Endothelial cell of umbilical vein (primary cell): Measurements from ENCODE around the gene PPFIA1. TPM values are rescaled to one million over a fixed set of nuclear protein-coding genes. Genes with fewer than 3 reads are reported as not detected.

Experiments
- BruUV-seq: library from RNA; stranded (reverse); fragments of 400-500 nt; replicated peaks from 2 replicates; lab custom pipeline; 2021; lab: Mats Ljungman, UMichigan
- CTCF ChIA-PET: fragments of 300-600, 350-600 bp; sonication (Branson Sonifier 250); formaldehyde crosslinking; loops from one replicate; lab custom pipeline; 2021; ENCODE audit warnings: antibody characterized with exemption, inconsistent platforms; lab: Charles Lee
- POLR2A ChIA-PET: fragments of 300-600, 350-600 bp; sonication (Branson Sonifier 250); formaldehyde crosslinking; loops from one replicate; lab custom pipeline; 2021; ENCODE audit warnings: antibody characterized with exemption, inconsistent platforms; lab: Charles Lee
- DNase-seq: peaks from one replicate; pipeline ENCODE4 v3.0.0-alpha.2; 2011; ENCODE audit warnings: low read depth, low spot score
- FAIRE-seq: peaks from 2 replicates; lab custom pipeline; 2011; peaks lifted over from hg19 to GRCh38; lab: Jason Lieb, UNC
- H2AFZ ChIP-seq: 2 replicates; pipeline ENCODE4 v1.6.0; 2012; ENCODE audit warnings: low read depth, low read length, control low read depth, inconsistent platforms
- H3K27ac ChIP-seq: 2 replicates; pipeline ENCODE4 v1.5.1; 2011; ENCODE audit warnings: low read depth, mild to moderate bottlenecking, control low read depth, low read length, moderate library complexity; ENCODE audit not compliant: insufficient read depth
- H3K27me3 ChIP-seq, 2 experiments: 2 replicates each; pipeline versions ENCODE4 v1.6.0 to v1.6.1; 2011; ENCODE audit warnings: low read length in 2 of 2, mixed read lengths in 1 of 2; ENCODE audit not compliant: control insufficient read depth in 2 of 2, insufficient read depth in 2 of 2
- H3K36me3 ChIP-seq, 2 experiments: 2 replicates in 1 of 2; 3 replicates in 1 of 2; pipeline ENCODE4 v1.5.1; 2011; ENCODE audit warnings: low read length in 2 of 2, mild to moderate bottlenecking in 1 of 2, moderate library complexity in 1 of 2; ENCODE audit not compliant: control insufficient read depth in 2 of 2, insufficient read depth in 2 of 2; ENCODE audit errors: extremely low read depth in 1 of 2
- H3K4me1 ChIP-seq: 3 replicates; pipeline ENCODE4 v1.5.1; 2011; ENCODE audit warnings: mild to moderate bottlenecking, low read length; ENCODE audit not compliant: control insufficient read depth, insufficient read depth; ENCODE audit errors: extremely low read depth
- H3K4me2 ChIP-seq: 2 replicates; pipeline ENCODE4 v1.6.1; 2011; ENCODE audit warnings: low read length, control low read depth, mixed read lengths; ENCODE audit not compliant: insufficient read depth
- H3K4me3 ChIP-seq, 3 experiments: fragments of 200-600 bp in 1 of 3; sonication (generic), shearing (Covaris generic) in 1 of 3; replicated peaks in 1 of 3; 2 replicates each; pipeline ENCODE4 v1.5.1; 2011 to 2016; ENCODE audit warnings: control low read depth in 3 of 3, low read length in 3 of 3, mild to moderate bottlenecking in 2 of 3, inconsistent platforms in 1 of 3, low read depth in 1 of 3, moderate library complexity in 1 of 3; ENCODE audit not compliant: insufficient read depth in 1 of 3
- H3K79me2 ChIP-seq: 2 replicates; pipeline ENCODE4 v1.6.0; 2012; ENCODE audit warnings: low read length, inconsistent platforms; ENCODE audit not compliant: control insufficient read depth, insufficient read depth
- H3K9ac ChIP-seq: replicated peaks from 2 replicates; pipeline ENCODE3; 2011; ENCODE audit warnings: low read length, control low read depth; ENCODE audit not compliant: insufficient read depth; ENCODE audit errors: extremely low read depth
- H3K9me1 ChIP-seq: replicated peaks from 3 replicates; pipeline ENCODE4 v1.6.0; 2011; ENCODE audit warnings: mild to moderate bottlenecking, low read length; ENCODE audit not compliant: control insufficient read depth, insufficient read depth; ENCODE audit errors: extremely low read depth
- H3K9me3 ChIP-seq: replicated peaks from 2 replicates; pipeline ENCODE4 v1.5.1; 2012; ENCODE audit warnings: low read length, inconsistent platforms; ENCODE audit not compliant: control insufficient read depth, insufficient read depth
- H4K20me1 ChIP-seq: replicated peaks from 2 replicates; pipeline ENCODE3; 2011; ENCODE audit warnings: mild to moderate bottlenecking, low read length; ENCODE audit not compliant: control insufficient read depth, insufficient read depth; ENCODE audit errors: extremely low read depth
- CTCF ChIP-seq, 2 donors: IDR thresholded peaks; 1 replicate in 1 of 2; 2 replicates in 1 of 2; pipeline ENCODE4 v1.5.1; 2011; ENCODE audit warnings: low read length in 2 of 2, mild to moderate bottlenecking in 2 of 2, moderate library complexity in 2 of 2, control low read depth in 1 of 2, inconsistent platforms in 1 of 2, low read depth in 1 of 2; ENCODE audit not compliant: insufficient read depth in 1 of 2; ENCODE audit errors: extremely low read depth in 1 of 2
- EZH2 ChIP-seq: IDR thresholded peaks from 2 replicates; pipeline ENCODE4 v1.6.1; 2012; ENCODE audit warnings: borderline replicate concordance, low read depth, mild to moderate bottlenecking, moderate library complexity, low read length, inconsistent platforms; ENCODE audit not compliant: severe bottlenecking
- FOS ChIP-seq: IDR thresholded peaks from 2 replicates; pipeline ENCODE4 v1.6.1; 2011; ENCODE audit warnings: mild to moderate bottlenecking, low read length, moderate library complexity, borderline replicate concordance; ENCODE audit not compliant: insufficient read depth
- GATA2 ChIP-seq: IDR thresholded peaks from 2 replicates; pipeline ENCODE4 v1.7.0; 2011; ENCODE audit warnings: low read depth, mild to moderate bottlenecking, moderate library complexity, mixed read lengths, low read length; ENCODE audit not compliant: insufficient read length, insufficient read depth
- JUN ChIP-seq: IDR thresholded peaks from 2 replicates; pipeline ENCODE4 v1.6.1; 2011; ENCODE audit warnings: borderline replicate concordance, low read depth; ENCODE audit not compliant: insufficient read length, insufficient read depth
- MAX ChIP-seq: IDR thresholded peaks from 2 replicates; pipeline ENCODE4 v1.6.1; 2011; ENCODE audit not compliant: insufficient read depth, insufficient read length
- MYC ChIP-seq: IDR thresholded peaks from one replicate; pipeline ENCODE4 v1.6.1; 2011; ENCODE audit warnings: mild to moderate bottlenecking, low read depth, low read length
- POLR2A ChIP-seq: IDR thresholded peaks from 2 replicates; pipeline ENCODE4 v1.6.1; 2012; ENCODE audit warnings: low read depth, mild to moderate bottlenecking, control low read depth, low read length
- POLR2AphosphoS5 ChIP-seq: IDR thresholded peaks from 2 replicates; pipeline ENCODE4 v1.6.1; 2012; ENCODE audit warnings: low read depth, mild to moderate bottlenecking, control low read depth, low read length, moderate library complexity; ENCODE audit not compliant: insufficient read depth
- dilution Hi-C: fragments of 300-500 bp; cut with MboI; formaldehyde crosslinking; loops from one replicate; pipeline ENCODE4 v1.15.0; 2019; ENCODE audit warnings: low sequenced_read_pairs; ENCODE audit not compliant: extremely low pct_ligation_motif_present
- intact Hi-C: fragments of 100-400 bp; cut with micrococcal nuclease; formaldehyde crosslinking; loops from one replicate; pipeline ENCODE4 v1.10.0; 2022
- polyA plus RNA-seq, 4 experiments: library from polyadenylated mRNA; depleted of rRNA in 3 of 4; stranded (reverse) in 3 of 4; unstranded in 1 of 4; fragments of >200 nt; gene quantifications; 2 replicates each; pipeline versions ENCODE4 v1.2.1 to v1.2.3, GENCODE V29; 2011 to 2012; ENCODE audit warnings: missing spikeins in 1 of 4
- total RNA-seq: library from RNA; stranded (reverse); gene quantifications from 2 replicates; pipeline ENCODE4 v1.2.3, GENCODE V29; 2021

PPFIA1 gene
- total and polyA plus RNA-seq, 2 donors (not counting 3 experiments of a cell fraction or from before 2014, with no cell fraction given), result 44.3 to 60.9 TPM

GRCh38 chr11:70303070-70303469, 32.6 kb downstream of the PPFIA1 start:
- no peak overlapping the region for H3K27ac ChIP-seq
- no peaks in the 10 kb centered on the region for H3K27me3 ChIP-seq

More at GRCh38 chr11:70303070-70303469, 32.6 kb downstream of the PPFIA1 start:
- H3K9me3 ChIP-seq, result no peaks in the 10 kb centered on the region
- peaks cover 22% of the 10 kb centered on the region for H3K4me1 ChIP-seq
- no peak overlapping the region for H3K4me2 ChIP-seq
- FAIRE-seq (no peak), DNase-seq (no peak)
- H3K4me3 ChIP-seq, result no peak overlapping the region
- dilution Hi-C loops, result no loop called here
- peaks cover under 1% of the 10 kb centered on the region for H4K20me1 ChIP-seq
- ChIA-PET POLR2A (no interaction called here), CTCF (interaction anchor here (0.7 to 0.8 kb wide), 2 partner anchors 73 to 393 kb away, joined by 3 read pairs; no protein-coding TSS in a partner anchor)
- peaks cover 2% of the 10 kb centered on the region in 2 experiments for H3K36me3 ChIP-seq
- no TSS peak for BruUV-seq
- H3K9ac ChIP-seq, result no peak overlapping the region
- H2AFZ ChIP-seq, result no peak overlapping the region
- intact Hi-C loops, result no loop called here
- no peaks in the 10 kb centered on the region for H3K9me1 ChIP-seq
- TF ChIP-seq GATA2 (no peak), MYC (no peak), JUN (no peak), MAX (no peak), CTCF (IDR thresholded peaks at IDR 0.05; ENCODE audit: extremely low read depth in 1 of 2, insufficient read depth in 1 of 2, low read depth in 1 of 2, low read length in 2 of 2) (no peak), EZH2 (no peak), POLR2A (no peak), FOS (no peak), POLR2AphosphoS5 (no peak)
- peaks cover 35% of the 10 kb centered on the region for H3K79me2 ChIP-seq
